HuH-7 (cell line): ENCODE data around the gene ADGRL3.
A peak's percentile ranks its signal among the peaks of the same experiment; 100 is the strongest.

Experiments
- DNase-seq: peaks from one replicate; pipeline ENCODE4 v3.0.0; 2011; ENCODE audit warnings: low spot score

ADGRL3 gene

DNA sequence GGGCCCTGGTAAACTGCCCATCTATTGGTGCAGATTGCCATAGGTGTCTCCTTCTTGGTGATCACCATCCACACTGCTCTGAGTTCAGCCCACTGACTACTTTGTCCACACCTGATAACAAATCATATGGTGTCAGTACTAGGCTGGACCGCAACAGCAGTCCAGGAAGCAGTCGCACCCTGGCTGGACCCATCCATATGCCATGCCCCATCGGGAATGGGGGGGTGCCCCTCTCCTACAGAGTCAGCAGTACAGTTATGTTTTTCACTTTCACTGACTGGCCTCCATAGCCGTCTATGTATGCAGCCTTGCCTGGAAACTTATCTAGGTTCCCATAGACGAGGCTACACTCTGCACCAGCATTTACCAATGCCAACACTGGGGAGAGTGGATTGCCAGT is 226.1 kb downstream of the ADGRL3 start:
- DNase-seq = no peak

DNA sequence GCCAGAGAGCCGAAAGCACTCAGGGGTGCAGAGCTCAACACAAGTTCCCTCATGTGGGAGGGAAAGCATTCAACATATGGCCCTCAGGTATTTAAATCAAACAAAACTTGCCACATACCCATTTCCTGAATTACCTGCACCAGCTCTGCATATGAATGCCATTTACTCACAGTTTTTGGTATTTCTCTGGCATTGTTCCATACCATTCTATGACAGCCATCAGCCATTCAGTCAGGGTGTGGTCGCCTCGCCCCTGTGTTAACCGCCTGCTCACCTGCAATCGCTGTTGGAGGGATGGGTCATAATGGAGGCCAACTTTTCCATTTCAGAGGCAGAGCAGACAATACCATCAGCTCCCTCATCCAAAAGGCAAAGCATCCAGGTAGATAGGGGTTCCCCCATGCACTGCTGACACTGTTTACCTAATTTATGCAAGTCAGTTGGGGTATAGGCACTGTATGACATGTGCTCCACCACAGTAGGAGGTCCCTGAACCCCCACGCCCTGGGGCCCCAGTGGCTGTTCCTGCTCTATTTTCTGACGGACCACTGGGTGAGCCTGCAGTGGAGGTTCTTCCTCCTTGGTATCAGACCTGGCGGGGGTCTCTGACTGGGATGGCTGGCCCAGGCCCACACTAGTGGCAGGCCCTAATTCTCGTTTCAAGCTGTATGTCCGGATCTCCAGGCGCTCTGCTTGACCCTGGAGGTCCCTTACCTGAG is 227.1 kb downstream of the ADGRL3 start:
- no peak for DNase-seq

DNA sequence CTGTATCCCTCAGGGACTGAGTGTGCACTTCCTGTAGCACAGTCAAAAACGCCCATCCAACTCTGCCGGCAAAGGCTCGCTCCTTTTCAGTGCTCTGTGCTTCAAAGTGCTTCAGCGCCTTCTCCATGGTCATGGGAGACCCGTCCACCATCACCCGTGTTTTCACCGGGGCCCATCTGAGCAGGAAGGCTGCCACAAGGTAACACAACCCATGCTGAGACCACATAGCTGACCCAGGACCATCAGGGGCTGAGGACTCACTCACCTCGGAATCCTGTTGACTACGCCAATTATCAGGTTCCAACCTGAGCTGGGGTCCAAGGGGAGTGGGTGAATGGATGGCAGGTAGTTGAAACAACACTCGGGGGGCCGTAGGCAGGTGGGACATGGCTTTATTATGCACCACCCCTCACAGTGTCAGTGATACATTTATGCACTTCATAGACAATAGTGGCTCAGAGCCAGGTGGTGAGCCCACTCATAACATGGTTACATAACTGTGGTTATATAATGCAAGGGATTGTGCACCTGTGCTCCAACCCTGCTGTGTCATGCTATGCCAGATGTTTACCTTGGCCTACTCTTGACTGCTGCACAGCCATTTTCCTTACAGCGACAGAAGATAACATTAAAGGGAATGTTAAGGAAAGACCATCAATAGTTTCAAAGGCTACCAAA is 227.8 kb downstream of the ADGRL3 start:
- no peak for DNase-seq

DNA sequence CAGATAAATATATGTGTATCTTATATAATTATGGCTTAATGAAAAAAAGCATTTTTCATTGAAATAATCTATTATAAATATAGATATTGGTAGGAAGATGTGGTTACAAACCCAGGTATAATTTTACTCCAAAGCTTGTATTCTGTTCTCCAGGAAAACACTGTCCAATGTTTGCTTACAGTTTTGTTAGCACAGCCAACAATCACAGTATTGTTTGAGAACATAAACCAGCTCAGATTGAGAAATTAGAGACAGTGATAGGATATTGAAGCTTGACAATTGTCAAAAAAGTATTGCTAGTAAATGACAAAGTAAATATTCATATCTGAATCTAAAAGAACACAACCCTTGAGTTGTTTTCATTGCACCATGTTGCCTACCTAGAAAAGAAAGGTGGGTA is 228.8 kb downstream of the ADGRL3 start:
- DNase-seq = peak; percentile 2

DNA sequence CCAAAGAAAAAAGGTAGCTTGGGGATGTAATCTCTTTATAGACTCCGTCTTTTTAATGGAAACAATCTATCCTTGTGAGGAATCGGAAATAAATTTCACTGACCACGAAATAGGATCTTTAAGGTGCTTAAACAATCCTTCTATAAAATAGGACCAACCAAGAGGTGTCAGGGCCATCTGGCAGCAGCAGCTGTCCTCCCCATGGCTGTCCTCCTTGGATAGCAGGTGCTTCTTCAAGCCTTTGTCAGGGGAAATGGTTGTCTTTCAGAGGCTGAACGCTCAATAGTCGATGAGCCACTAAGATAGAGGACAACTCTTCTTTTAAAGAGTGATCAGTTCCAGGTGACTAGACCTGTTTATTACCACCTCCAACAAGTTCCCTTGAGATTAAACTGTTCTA is 231.0 kb downstream of the ADGRL3 start:
- DNase-seq = no peak

DNA sequence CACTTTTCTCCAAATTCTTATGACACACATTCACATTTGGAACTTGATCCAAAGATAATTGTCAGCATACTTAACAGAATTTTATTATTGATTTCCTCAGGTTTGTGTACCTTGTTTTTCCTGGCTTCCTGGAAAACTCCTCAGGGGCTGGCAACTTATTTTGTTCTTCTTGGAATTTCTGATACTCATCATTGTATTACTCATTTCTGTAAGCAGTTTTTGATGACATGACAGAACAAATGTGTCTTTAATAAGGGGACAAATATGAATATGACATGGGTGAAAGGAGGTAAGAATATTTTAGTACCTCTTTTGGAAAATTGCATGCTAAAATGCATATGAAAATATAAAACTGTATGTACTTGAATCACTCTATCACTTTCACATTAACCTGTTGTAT is 237.8 kb downstream of the ADGRL3 start:
- DNase-seq = no peak

DNA sequence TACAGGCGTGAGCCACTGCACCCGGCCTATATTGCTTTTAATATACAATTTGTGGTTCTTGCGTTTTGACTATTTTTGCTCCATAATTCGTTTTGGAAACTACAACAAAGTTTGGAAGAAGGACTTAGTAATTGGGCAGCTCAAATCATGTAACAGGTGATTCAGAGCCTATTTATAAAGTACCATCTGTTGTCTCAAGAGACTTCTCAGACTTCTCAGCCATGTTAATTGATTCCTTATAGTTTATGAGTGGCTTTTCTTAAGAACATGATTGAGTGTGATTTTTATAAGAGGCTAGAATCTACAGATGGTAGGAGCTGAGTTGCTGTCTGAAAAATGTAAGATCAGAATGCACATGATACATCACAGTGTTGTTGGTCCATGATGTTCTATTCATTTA is 240.2 kb downstream of the ADGRL3 start:
- DNase-seq = no peak

DNA sequence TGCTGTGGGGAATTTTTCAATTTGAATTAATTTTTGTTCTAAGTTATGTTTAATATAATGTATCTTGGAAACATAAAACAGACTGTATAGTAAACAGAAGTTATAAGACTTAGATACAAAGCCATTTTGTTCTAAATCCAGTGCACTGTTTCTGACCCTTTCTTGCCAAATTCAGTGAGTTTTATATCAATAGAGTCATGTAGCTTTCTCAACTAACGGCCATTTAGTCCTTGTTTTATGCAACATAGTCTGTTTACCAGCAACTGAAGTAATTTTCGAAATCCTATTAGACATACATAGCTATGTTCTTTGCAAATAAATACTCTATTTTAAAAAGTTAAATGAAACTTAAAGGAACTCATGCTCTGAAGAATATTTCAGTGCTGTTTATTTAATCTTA is 242.8 kb downstream of the ADGRL3 start:
- DNase-seq = no peak

DNA sequence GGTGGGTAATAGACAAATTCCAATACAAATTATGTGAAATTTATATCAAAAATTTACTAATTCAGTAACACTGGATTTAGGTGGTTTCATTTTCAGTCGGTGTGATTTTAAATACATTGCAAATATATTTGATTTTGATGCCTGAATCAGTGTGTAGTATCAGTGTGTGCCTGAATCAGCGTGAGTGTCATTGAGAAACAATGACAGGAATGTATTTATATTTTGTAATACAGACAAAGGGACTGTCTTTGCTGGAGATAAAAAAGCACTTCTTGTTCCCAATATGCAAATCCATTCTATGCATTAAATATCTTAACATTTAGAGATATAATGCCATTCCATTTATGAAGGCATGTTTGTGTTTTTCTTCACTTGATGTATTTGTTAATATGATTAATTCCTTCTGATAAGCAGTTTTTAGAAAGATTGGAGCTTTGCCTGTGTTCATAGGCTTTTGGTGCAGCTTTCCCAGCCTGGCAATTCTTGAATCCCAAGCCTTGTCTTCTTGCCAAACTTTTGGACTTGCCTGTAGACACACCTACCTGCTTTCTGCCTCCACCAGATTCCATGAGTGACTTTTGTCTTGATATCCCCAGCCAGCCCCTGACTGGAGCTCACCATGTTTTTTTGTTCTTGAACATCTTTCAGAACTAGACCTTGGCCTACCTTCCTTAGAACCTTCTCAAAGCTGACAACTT is 243.8 kb downstream of the ADGRL3 start:
- DNase-seq = no peak

DNA sequence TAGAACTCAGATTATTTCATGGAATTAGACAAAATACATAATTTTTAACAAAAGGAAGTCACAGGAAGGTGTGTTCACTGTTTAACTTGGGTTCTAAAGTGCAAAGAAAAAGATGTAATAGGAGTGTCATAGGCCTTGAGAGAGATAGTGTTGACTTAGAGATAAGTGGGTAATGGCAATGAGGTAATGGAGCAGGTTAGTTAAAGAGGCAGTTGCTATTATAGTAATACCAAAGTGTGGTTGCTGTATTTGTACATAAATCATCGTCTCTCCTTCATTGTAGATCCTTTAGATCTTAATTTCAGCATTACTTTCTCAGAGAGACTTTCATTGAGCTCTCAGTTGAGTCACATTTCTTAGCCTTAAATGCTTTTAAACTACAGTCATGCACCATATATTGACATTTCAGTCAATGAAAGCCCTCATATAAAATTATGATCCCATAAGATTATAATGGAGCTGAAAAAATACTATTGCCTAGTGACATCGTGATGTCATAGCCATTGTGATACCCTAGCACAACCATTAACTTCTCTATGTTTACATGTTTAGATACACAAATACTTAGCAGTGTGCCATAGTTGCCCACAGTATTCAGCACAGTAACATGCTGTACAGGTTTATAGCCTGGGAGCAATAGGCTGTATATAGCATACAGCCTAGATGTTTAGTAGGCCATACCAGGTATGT is 245.4 kb downstream of the ADGRL3 start:
- no peak for DNase-seq

DNA sequence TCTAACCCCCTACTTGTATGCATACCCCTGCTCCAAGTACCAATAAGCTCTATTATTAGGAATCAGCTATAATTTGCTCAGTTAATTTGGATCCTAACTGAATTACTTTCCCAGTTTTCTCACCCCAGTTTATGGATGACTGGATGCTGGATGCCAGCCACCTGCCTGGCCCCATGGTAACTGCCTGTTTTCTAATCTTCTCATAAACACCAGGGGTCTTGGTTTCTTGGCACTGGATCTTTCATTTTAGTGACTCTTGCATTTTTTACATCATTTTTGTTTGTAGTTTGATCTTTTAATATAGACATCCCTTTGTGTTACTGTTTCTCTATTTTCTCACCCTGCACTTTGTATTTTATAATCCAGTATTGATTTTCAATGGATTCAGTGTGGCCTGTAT is 246.8 kb downstream of the ADGRL3 start:
- no peak for DNase-seq

DNA sequence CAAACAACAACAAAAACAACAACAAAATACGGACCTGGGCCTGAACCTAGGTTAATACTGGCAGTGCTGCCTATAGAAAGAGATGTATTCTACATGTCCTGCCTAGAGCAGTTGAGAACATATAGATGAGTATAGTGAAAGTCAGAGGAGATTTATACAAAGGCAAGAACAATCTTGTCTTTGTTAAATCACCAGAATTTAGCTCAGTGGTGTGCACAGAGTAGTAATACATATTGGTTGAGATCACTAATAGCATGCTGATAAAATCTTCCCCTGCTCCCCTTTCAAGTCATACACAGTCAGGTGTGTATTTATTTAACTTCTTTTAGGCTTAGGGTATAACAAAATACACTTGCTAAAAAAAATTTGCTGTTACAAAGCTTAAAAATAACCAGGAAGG is 247.8 kb downstream of the ADGRL3 start:
- no peak for DNase-seq

DNA sequence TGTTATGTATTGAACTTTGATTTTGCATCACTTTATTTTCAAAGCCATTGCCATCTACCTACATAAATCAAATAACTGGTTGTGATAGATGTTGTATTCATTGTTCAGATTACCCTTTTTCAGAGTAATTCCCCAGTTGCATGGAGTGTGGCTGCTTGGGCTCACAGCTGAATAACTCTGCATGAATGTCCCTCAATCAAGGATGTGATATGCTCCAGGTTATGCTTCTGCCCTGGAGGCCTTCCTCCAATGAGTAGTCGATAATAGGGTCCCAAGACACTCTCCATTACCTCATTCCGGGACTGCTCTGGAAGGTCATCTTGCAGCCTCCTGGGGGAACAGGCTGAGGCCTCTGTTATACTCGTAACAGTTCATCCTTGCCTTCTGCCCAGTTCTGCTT is 251.8 kb downstream of the ADGRL3 start:
- no peak for DNase-seq

DNA sequence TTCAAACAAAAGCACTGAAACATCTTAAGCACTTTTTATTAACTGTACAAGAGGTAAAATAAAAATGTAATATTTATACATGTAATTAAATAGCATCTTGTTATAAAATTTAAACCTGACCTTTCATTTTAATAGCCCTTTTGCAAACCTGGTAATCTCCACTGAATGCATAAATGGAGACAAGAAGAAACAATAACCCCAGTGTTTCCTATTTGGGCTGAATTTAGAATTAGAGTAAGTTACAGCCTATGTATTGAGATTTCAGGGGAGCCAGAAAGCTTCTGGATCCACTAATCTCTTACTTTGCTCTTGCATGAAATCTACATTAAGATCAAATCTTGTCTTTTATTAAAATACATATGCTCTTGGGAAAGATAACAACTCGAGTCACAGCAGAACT is 261.8 kb downstream of the ADGRL3 start:
- DNase-seq = no peak

DNA sequence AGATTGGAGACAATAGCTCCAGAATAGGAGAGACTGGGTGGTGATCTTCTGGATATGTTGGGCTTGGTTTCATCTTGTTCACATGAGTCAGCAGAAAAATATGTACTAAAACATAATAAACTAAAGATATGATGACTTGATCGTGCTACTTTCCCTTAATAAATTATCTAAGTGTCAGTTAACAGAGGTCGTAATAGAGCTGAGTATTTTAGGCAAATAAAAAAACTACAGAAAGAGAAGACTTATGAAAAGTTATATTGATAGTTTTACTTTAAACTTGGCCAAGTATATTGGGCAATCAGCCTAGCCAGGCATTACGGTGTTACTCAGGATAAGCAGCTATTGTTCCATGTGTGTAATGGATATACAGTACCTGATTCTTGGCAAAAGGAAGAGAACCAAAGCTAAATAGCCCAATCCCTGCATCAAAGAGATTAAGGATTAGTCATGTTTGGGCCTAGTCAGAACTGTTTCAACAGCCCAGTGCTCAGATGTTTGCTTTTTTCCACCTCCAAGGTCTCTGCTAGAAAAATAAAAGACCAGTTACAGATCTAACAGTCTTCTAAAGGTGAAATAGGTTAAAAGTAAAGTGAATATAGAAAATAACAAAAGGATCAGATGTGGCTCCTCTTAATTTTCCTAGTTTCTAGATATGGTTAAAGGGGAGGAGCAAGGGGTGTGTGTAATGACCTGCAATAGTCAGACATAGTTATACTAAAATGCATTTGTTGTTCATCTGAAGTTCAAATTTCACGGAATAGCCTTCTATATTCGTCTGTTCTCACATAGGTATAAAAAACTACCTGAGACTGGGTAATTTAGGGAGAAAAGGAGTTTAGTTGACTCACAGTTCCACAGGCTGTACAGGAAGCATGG is 262.6 kb downstream of the ADGRL3 start:
- peak; percentile 3 for DNase-seq

DNA sequence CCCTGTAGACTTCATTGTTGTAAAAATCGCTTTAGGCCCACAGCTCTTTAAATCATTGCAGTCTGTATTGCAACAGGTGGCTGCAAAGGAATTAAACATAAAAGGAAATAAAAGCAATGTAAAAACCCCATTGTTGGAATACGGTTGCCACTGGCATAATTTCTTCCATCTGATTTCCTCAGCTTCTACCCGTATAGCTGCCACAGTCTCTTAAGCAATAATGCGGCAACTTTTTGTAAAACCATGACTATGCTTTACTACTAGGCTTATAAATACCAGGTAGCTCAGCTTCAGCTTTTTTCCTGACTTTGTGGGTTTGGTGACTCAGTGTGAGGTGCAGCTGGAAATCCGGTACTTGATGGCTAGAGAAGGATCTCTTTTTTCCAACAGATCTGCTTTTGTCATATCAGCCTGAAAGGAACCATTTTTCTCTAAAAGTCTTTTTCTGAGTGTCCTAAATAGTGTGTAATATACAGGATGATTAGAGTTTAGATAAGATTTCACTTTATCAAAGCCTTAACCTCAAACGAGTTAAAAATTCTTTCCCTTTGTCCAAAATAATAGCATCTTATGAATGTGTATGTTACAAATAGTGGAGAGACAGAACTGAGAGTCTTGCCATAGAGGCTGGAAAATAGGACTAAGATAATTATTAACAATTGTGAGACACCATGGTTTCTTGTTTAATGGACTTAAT is 268.0 kb downstream of the ADGRL3 start:
- no peak for DNase-seq

DNA sequence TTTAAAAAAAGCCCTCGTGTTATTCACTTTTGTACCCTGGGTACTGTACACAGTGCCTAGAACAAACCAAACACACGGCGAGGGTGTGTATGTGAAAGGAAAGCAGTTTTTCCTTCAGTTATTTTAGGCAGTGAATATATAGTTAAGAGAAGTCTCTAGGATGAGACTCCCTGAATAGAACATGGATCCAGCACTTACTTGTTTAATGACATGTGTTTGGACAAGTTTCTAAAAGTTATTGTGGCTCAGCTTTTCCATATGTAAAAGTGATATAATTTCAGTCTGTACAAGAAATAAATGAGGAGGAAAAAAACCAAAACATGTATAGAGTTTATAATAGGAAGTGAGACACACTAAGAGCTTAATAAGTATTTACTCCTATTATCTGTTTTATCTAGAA is 273.2 kb downstream of the ADGRL3 start:
- DNase-seq = no peak

DNA sequence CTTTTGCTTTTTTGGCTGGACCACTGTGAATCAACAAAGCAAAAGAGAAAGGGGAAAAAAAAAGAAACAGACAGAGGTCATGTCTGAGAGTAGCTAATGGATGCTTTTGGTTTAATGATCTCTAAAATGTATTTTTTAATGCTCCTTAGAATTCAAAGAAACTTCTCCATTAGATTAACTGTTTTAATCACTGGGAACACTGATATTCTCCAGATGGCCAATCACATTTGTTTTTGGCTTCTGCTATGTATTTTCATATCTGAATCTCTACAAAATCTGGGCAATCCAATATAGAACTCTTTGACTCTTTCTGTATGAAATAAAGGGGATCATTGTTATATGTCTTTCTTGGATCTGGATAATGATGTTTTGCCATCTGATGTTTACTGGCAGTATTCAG is 278.2 kb downstream of the ADGRL3 start:
- no peak for DNase-seq

DNA sequence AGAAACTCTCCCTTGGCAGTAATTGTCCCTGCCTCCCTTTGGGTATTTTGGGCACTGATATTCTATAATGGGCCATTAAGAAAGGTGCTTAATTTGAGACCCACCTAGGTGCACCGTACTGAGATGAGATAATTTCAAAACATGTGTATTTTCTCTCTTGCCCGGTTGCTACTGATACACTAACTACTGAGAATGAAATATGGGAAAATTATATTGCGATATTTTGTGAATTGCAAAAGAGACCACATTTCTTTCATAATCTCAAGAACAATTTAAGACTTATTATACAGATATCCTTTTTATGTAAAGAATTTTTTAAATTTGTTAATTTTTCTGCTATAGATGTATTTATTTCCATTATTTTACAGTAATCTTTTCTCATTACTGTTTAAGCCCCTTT is 284.9 kb downstream of the ADGRL3 start:
- DNase-seq = no peak

DNA sequence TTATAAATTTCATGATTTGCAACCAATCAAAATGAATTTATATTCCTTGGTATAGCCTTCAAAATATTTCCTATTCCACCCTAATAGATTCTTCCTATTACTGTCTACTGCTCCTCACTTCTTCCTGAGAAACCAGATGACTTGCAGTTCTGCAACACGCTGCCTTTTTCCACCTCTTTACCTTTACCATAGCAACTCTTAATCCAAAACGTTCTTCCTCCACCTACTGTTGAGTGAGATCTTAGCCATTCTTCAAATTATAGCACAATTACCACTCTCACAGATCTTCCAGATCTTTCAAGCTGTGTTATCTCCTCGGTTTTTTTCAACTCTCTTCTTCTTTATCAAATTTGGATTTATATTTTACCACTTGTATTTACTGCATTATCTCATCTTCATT is 289.8 kb downstream of the ADGRL3 start:
- DNase-seq = no peak

DNA sequence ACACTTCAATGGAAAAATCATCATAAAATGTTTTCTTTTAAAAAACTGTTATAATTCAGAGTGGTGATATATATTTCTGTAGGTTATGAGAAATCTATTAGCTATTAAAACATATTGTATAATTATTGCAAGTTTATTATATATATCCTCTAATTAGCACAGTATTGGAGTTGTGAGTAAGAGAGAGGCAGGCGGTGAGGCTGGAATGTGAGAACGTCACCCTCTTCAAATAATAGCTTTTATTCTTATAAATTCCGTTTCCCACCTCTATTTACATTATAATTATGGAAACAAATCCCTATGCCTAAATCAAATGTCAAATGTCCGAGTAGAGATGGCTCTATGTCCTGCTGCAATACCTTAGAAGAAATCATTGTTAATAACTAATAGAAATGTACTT is 292.9 kb downstream of the ADGRL3 start:
- no peak for DNase-seq
